SIG-M5 treated with dmso at 0.1 percent for 504 hours (cell line): Measurements from ENCODE around the gene CLDND1.

ENCODE experiments used
- DNase-seq: peaks from one replicate; lab custom pipeline; 2025; ENCODE audit not compliant: unreplicated experiment; lab: John Stamatoyannopoulos, UW

Gene CLDND1

GRCh38 chr3:98519351-98519750, 3.4 kb downstream of the CLDND1 start:
- DNase-seq, result no peak

GRCh38 chr3:98518816-98519215, 3.9 kb downstream of the CLDND1 start:
- DNase-seq, result no peak

- no peak for DNase-seq
Observed at GRCh38 chr3:98514948-98515347, 7.8 kb downstream of the CLDND1 start.

GRCh38 chr3:98513736-98514135, 9.0 kb downstream of the CLDND1 start:
- no peak for DNase-seq

- DNase-seq, result peak; percentile 94
Observed at GRCh38 chr3:98513091-98513511, 9.6 kb downstream of the CLDND1 start.

GRCh38 chr3:98512576-98512975, 10.1 kb downstream of the CLDND1 start:
- DNase-seq, result no peak

- DNase-seq, result no peak
Observed at GRCh38 chr3:98508582-98508981, 14.1 kb downstream of the CLDND1 start.

- no peak for DNase-seq
Observed at GRCh38 chr3:98504539-98504938, 18.2 kb downstream of the CLDND1 start.

- no peak for DNase-seq
Observed at GRCh38 chr3:98501863-98502576, 20.7 kb downstream of the CLDND1 start.

- no peak for DNase-seq
Observed at GRCh38 chr3:98501270-98501669, 21.4 kb downstream of the CLDND1 start.

GRCh38 chr3:98500019-98500418, 22.7 kb downstream of the CLDND1 start:
- DNase-seq, result no peak

- no peak for DNase-seq
Observed at GRCh38 chr3:98497381-98497780, 25.3 kb downstream of the CLDND1 start, which contains the start of gene OR5K2. Gene OR5K2, plus strand, starts transcription at chr3:98497681. Its CDS starts 0 bp downstream, at chr3:98497681.

- no peak for DNase-seq
Observed at GRCh38 chr3:98483626-98484025, 39.1 kb downstream of the CLDND1 start.

- DNase-seq, result peak; percentile 2
Observed at GRCh38 chr3:98482717-98483482, 39.8 kb downstream of the CLDND1 start.
